Measurements from ENCODE around the gene BCO2.

- no peak for TF ChIP-seq CTCF (conservative IDR thresholded peaks at IDR 0.05; ENCODE audit: low read depth, low read length)
- no peak for TF ChIP-seq EZH2 (IDR thresholded peaks at IDR 0.05; ENCODE audit: borderline replicate concordance, low read depth, low read length, poor library complexity, severe bottlenecking)
These were observed 20.6 kb downstream of the BCO2 start for GRCh38 chr11:112195951-112196351.

Measured in A673 (cell line).